Activated T-cell treated with anti-CD3 and anti-CD28 coated beads for 1 hour (primary cell): Measurements from ENCODE around the gene SOBP.

ENCODE experiments used
- DNase-seq: peaks from one replicate; pipeline ENCODE4 v3.0.0-alpha.2; 2020; ENCODE audit warnings: low read depth

SOBP gene

DNA sequence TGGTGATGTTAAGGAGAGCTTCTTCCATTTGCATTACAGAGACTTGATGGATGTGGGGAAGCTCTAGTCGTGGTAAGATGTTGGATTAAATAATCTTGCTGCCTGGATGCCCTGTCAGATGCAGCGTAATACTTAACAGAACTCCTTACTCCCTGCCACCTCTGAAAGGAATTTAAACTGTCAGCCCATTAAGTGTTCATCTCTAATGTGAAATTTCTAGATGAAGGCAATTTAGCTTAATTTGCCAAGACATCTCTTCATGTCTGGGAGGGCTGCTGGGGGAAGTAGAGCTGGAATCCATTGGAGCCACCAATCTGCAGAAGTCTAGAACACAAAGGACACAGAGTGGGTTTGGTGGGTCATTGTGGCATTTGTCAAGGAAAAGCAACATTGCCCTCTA lies 64.4 kb downstream of the SOBP start:
- no peak for DNase-seq

DNA sequence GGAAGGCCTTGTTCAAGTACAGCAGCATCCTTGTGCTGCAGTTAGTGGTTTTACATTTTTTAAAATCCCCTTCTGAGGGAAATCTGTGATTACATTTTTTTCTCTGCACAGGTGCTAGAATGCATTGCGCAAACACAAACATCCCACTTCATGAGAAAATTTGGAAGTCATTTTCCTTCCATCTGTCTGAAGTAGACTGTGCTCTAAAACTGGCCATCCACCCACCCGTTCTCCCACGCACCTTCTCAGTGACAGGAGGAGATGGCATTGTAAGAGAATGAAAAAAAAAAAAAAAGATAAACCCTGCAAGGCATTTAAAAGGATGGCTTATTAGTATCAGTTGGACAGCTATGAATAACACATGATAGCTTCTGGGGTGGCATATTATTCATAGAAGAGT lies 65.0 kb downstream of the SOBP start:
- no peak for DNase-seq

DNA sequence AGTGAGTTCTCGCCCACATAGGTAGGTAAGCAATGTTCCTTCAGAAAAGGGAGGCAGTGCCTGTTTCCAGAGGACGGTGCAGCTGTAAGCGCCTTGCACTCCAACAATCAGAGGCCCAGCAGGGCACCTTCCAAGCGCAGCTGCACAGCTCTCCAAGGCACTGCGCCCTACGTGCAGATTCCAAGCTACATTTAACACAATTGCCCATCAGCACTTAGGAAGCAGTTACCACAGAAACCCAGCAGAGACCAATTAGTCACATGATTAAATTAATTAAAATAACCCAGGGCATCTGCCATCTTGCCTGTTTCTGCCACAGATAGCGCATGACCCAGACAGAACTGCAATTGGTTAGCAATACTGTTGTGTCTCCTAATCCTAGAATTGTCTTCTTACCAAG lies 65.5 kb downstream of the SOBP start:
- no peak for DNase-seq

DNA sequence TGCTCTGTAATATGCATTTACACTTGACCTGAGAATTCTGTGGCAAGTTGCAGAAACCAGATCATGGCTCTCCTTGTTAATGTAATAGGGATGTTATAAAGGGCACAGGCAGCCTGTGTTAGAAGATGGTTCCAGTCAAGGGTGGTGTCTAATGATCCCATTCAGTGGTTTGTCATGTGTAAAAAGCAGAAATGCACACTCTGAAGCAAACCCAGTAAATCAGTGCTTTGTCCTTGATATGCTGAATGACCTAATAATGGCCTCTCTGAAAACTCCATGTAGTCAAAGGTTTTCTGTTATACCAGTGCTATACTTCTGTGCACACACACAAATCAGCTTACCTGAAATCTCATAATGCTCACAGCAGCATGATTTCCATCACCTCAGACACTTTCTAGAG lies 66.2 kb downstream of the SOBP start:
- DNase-seq = no peak

GRCh38 chr6:107557698-107558097 lies 67.8 kb downstream of the SOBP start:
- no peak for DNase-seq

DNA sequence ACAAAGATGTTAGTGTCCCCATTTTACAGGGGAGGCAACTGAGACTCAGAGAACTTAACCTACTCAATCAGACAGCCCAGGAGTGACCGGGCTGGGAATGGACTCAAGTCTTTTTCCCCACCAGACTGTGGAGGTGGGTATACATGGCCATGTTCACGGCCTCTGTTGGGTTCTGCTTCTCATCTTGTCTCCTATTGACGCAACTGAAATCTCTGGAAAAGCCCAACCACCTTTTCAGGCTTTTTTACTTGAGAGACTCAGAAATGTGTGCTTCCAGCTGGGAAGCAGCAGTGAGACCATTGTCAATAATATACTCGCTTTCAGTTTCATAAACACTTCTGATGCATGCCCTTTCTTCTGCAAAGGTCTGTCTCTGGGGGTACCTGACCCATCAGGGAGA lies 70.7 kb downstream of the SOBP start:
- DNase-seq = no peak

- DNase-seq = no peak
These were observed 71.4 kb downstream of the SOBP start for GRCh38 chr6:107561306-107561705.

GRCh38 chr6:107563694-107564588 lies 74.0 kb downstream of the SOBP start:
- no peak for DNase-seq

- DNase-seq = no peak
These were observed 74.7 kb downstream of the SOBP start for GRCh38 chr6:107564589-107564951.

DNA sequence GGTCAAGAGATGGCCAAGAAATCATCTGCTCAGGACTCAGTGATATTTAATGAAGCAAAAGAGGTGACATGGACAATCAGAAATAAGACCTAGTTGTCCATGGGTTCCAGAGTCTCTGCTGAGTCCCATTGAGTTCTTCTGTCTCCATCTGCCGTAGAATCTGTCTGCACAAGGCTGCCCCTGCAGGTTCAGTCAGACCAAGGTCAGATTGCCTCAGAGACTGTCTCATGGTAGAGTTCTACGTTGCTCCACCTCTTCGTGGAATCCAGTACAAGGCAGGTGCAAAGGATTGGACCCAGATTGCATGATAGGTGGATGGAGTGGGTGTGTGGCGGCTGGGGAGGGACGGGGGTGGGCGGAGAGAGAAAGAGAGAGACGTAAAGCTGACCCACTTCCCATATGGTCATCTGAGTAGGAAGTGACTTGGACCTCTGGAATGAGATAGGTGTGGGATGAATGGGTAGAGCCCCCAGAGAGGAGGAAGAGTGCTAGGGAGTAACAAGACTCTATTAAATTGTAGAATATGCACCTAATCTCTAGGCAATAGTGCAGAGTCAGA lies 75.3 kb downstream of the SOBP start:
- no peak for DNase-seq

GRCh38 chr6:107567643-107568042 lies 77.7 kb downstream of the SOBP start:
- DNase-seq = no peak

DNA sequence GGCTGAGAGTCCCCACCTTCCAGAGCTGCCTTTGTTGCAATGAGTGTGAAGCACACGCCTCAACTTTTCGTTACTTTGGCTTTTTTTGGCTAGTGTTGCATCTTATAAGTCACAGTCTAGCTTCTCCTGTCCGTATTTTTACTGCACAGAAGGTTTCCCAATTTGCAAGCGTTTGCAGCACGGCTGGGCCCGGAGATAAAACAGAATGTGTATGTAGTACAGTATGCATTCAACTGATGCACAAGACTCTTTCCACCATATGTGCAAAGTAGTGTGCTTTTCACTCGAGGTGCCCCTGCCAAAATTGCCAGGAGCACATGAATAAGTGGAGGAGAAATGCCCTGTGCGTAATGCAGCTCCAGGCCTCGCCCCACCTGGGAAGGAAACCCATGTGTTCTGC lies 79.6 kb downstream of the SOBP start:
- DNase-seq = no peak

DNA sequence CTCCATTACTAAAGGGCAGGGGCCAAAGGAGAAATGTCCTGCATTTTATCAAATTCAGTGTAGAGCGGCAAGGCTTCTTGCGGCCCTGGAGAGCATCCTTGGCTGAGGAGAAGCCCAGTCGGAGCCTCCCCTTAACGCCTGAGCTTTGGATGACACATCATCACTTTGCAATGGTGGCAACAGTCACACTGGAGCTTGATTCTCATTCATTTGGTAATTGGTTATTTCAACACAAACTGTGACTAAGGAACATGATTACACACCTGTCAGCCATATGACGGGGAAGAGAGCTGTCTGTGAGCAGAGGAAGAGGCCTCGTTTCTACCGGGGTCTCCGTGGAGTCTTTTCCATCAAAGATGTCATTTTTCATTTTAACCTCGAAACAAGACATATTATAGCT lies 81.4 kb downstream of the SOBP start:
- no peak for DNase-seq

- DNase-seq = no peak
These were observed 83.0 kb downstream of the SOBP start for GRCh38 chr6:107572886-107573285.

- DNase-seq = no peak
These were observed 84.9 kb downstream of the SOBP start for GRCh38 chr6:107574856-107575255.

GRCh38 chr6:107576852-107577251 lies 86.9 kb downstream of the SOBP start:
- DNase-seq = no peak

DNA sequence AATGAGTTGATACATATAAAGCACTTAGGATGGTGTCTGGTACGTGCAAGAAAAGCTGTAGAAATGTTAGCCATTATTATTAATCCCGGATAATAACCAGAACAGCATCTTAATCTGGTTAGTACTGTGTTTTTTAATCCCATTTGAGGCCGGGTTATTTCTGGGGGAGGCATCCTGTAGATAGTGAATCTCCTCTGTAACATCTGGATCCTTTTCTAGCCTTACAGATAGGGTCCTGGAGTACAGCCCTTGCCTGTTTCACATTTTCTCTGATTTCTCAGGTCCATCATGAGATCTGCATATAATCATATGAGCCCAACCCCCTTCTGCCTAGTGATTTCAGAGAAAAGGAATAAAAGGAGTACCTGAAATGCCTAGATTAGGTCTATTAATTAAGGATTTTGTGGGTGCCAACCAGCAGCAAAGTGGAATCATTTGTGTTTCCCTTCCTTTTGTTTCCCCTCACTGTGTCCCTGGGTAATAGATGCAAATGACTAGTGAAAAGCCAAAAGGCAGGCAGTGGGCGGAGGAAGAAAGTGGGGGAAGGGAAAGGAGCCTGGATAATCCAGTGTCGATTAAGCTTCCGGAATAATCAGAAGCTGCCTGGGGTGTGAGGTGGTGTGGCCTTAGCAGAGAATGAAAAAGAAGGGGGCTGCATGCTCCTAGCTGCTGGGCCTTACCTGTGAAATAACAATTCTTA lies 88.9 kb downstream of the SOBP start:
- DNase-seq = no peak

DNA sequence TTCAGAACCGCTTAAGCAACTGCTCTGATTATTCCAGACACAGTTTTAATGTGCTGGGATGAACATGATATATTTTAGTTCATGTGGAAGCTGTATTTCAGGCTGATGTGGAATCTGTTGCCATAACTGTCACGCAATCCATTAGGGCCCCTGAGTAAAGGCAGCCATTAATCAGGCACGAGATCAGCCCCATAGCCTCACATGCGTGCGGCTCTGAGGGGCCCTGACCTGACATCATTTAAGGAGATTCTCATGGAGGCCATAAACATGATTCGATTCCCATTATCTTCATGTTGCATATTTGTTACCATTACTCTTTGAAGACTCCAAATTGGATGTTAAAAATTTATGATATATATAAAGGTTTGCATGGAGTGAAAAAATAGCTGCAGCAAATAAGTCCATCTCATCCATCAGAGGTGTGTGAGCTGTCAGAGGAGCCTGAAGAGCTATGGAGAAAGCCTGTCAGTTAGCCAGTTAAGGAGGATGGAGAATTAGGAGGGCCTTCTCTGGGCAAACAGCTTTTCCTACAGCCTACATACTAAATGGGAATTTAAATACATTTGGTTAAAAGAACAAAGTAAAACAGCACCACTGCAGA lies 89.6 kb downstream of the SOBP start:
- no peak for DNase-seq

DNA sequence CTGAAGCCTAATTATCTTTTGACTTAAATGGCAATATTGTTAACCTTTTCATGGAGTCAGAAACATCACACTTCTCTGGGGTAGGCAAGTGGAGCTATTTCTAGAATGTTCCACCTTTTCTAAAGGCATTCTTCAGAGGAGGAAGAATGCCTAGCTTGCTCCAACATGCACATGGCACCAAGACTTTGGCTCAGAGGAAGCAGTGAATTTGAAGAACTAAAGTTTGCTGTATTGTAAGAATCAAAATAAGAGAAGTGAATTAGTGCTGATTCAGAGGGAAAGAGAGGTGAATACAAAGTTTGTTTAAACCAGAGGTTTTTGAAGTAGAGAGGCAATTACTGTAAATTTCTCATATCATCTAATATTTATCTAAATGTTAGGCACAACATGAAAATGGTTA lies 92.2 kb downstream of the SOBP start:
- DNase-seq = no peak

DNA sequence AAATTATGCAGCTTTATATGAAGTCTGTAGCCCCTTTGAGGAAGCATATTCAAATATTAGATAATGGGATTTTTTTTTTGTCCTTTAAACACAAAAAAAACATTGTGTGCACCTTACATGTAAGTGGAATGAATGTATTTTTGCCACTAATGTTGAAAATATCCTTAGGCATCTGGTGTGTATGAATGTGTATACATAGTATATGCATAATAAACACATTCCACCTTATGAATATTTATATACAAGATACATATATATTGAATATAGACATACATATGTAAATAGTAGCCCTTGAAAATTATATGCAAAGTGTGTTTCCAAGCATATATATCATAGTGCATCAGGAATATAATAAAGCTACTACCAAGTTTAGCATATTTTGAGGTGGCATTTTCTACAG lies 94.8 kb downstream of the SOBP start:
- DNase-seq = no peak

GRCh38 chr6:107585815-107586435 lies 96.0 kb downstream of the SOBP start:
- no peak for DNase-seq

GRCh38 chr6:107587451-107587850 lies 97.5 kb downstream of the SOBP start:
- no peak for DNase-seq
